Peyer's patch (tissue), 4 donors: ENCODE measurements around the gene ATP5PD.

Experiments used
- CTCF ChIP-seq, 6 experiments: fragments of 450-650 bp in 4 of 6; fragments of 200-600 bp in 2 of 6; sonication (generic) in 1 of 6; IDR thresholded peaks; one replicate each; pipeline ENCODE4 v1.5.1; 2017 to 2019; ENCODE audit warnings: antibody characterized with exemption in 6 of 6, mild to moderate bottlenecking in 3 of 6, moderate library complexity in 1 of 6
- POLR2A ChIP-seq, 2 donors: fragments of 450-650 bp; IDR thresholded peaks; one replicate each; pipeline ENCODE4 v1.5.1; 2017; ENCODE audit warnings: antibody characterized with exemption in 2 of 2, mild to moderate bottlenecking in 2 of 2, moderate library complexity in 2 of 2

GRCh38 chr17:75006653-75007052 lies 40.1 kb downstream of the ATP5PD start:
- TF ChIP-seq CTCF (IDR thresholded peaks at IDR 0.05) (peak in 3 of 6 experiments; percentile 37 to 46 (median 43)), POLR2A (IDR thresholded peaks at IDR 0.05) (no peak)
